Measurements from ENCODE around the gene COL4A2. TPM values are rescaled to one million over a fixed set of nuclear protein-coding genes. Genes with fewer than 3 reads are reported as not detected.

Gene COL4A2
- total RNA-seq, 2 experiments from 2014 or later = not detected

DNA sequence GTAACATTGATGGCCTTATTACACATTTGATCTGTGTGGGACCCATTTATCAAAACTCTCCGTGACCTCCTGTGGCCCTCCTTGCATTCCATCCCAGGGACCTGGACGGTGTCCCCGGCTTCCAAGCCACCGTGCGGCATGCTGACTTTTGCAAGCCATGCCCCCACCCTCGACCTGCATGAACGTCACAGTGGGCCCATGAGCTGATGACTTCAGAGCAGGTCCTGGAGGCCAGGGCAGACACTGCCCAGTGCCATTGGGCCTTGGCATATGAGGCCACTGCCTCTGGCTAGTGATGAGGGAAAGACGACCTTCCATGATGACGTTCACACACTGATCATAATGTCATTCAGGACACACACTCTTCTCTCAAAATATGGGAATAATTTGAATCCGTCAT is 191.7 kb downstream of the COL4A2 start:
- Mint-ChIP-seq H3K27me3 (peaks cover 6% of the 10 kb centered on the region), H3K4me1 (ENCODE audit: low read depth) (no peaks in the 10 kb centered on the region), H3K9me3 (no peaks in the 10 kb centered on the region), H3K27ac (no peak overlapping the region), H3K4me3 (no peak overlapping the region), H3K36me3 (ENCODE audit: low read depth) (no peaks in the 10 kb centered on the region)
- intact Hi-C loops (cut with micrococcal nuclease) = no loop called here
- DNase-seq (no peak), ATAC-seq (no peak)
- TF ChIP-seq, protein P1, sequence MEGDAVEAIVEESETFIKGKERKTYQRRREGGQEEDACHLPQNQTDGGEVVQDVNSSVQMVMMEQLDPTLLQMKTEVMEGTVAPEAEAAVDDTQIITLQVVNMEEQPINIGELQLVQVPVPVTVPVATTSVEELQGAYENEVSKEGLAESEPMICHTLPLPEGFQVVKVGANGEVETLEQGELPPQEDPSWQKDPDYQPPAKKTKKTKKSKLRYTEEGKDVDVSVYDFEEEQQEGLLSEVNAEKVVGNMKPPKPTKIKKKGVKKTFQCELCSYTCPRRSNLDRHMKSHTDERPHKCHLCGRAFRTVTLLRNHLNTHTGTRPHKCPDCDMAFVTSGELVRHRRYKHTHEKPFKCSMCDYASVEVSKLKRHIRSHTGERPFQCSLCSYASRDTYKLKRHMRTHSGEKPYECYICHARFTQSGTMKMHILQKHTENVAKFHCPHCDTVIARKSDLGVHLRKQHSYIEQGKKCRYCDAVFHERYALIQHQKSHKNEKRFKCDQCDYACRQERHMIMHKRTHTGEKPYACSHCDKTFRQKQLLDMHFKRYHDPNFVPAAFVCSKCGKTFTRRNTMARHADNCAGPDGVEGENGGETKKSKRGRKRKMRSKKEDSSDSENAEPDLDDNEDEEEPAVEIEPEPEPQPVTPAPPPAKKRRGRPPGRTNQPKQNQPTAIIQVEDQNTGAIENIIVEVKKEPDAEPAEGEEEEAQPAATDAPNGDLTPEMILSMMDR (IDR thresholded peaks at IDR 0.05) = no peak
- CTCF ChIA-PET = no interaction called here
- POLR2A ChIA-PET = interaction anchor here (1.5 kb wide), 1 partner anchor 14 kb away, joined by 3 read pairs; no protein-coding TSS in a partner anchor

DNA sequence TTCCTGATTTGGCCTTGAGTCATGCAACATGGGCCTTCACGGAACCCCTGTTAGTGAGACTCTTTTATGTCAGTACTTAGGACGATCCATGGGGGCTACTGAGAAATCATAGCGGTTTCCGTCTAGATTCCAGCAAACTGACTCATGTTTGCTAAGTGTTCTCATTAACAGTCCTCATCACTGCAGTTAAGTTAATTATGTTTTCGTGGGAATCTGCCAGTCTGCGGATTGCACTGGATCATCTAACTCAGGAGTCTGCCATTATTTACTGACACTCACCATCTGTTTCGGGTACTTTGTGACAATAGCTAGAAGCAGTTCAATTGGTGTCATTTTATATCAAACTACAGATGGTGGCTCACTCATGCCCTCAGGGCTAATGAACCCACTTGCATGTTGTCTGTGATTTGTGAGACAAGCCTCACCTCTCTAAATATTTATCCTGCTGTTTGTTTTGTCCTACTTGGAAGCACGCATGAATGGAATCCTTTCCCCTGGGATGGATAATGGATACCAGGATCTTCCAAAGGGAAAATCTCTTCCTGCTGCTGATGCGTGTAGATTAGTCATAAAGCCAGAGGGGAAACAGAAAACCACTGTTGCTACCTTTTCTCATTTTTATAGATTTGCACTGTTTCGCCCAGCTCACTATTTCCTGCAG is 192.7 kb downstream of the COL4A2 start:
- TF ChIP-seq, protein P1 (IDR thresholded peaks at IDR 0.05) = no peak
- ChIA-PET CTCF (no interaction called here), POLR2A (no interaction called here)
- ATAC-seq (no peak), DNase-seq (no peak)
- peaks cover 6% of the 10 kb centered on the region for H3K27me3 Mint-ChIP-seq
- H3K36me3 Mint-ChIP-seq (ENCODE audit: low read depth) = no peaks in the 10 kb centered on the region
- H3K27ac Mint-ChIP-seq = no peak overlapping the region
- no peak overlapping the region for H3K4me3 Mint-ChIP-seq
- no peaks in the 10 kb centered on the region for H3K9me3 Mint-ChIP-seq
- no peaks in the 10 kb centered on the region for H3K4me1 Mint-ChIP-seq (ENCODE audit: low read depth)
- intact Hi-C loops (cut with micrococcal nuclease) = no loop called here

DNA sequence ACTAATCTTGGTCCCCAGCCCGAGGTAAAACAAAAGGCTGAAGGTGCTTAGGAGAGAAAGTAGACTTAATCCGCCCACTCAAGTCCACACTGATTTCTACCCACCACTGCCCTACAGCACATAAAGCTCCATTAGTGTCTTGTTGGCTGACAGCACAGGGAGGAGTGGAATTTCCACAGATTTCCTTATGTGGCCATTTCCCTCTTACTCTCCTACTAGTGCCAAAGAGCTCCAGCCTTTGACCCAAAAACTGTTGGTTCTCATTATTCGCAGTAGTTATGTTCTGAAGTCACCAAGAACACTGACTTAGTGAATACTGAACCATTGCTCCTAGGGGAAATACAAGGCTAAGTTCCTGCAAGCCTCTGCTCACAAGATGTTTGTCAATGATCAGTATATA is 193.3 kb downstream of the COL4A2 start:
- ATAC-seq (no peak), DNase-seq (no peak)
- no peak overlapping the region for H3K4me3 Mint-ChIP-seq
- peaks cover 6% of the 10 kb centered on the region for H3K27me3 Mint-ChIP-seq
- CTCF ChIA-PET = no interaction called here
- POLR2A ChIA-PET = interaction anchor here (0.6 kb wide), 1 partner anchor 150 kb away, joined by 3 read pairs; no protein-coding TSS in a partner anchor
- no peaks in the 10 kb centered on the region for H3K4me1 Mint-ChIP-seq (ENCODE audit: low read depth)
- no peaks in the 10 kb centered on the region for H3K9me3 Mint-ChIP-seq
- H3K36me3 Mint-ChIP-seq (ENCODE audit: low read depth) = no peaks in the 10 kb centered on the region
- intact Hi-C loops (cut with micrococcal nuclease) = no loop called here
- H3K27ac Mint-ChIP-seq = no peak overlapping the region
- TF ChIP-seq, protein P1 (IDR thresholded peaks at IDR 0.05) = no peak

DNA sequence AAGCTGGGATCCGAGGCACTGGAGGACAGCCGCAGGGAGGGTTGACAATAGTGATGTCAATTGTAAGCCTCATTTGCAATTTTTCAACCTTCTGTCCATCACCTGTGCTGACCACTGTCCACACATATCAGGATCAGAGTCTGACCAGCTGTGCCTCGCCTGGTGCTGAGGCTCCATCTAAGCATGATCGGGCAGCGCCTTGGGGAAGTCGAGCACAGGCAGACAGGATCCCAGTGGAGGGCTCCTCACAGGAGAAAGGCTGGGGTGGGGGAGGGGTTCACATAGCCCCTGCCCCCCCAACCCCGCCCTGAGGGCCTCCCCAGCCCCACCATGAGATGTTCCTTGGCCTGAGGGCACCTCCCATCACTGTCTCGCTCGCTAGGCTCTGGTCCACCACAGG is 194.1 kb downstream of the COL4A2 start:
- no peak overlapping the region for H3K27ac Mint-ChIP-seq
- peaks cover 6% of the 10 kb centered on the region for H3K27me3 Mint-ChIP-seq
- no peak for DNase-seq
- ChIA-PET POLR2A (no interaction called here), CTCF (no interaction called here)
- no peaks in the 10 kb centered on the region for H3K36me3 Mint-ChIP-seq (ENCODE audit: low read depth)
- no peaks in the 10 kb centered on the region for H3K4me1 Mint-ChIP-seq (ENCODE audit: low read depth)
- H3K9me3 Mint-ChIP-seq = no peaks in the 10 kb centered on the region
- no peak for ATAC-seq
- intact Hi-C loops (cut with micrococcal nuclease) = no loop called here
- TF ChIP-seq, protein P1 (IDR thresholded peaks at IDR 0.05) = no peak
- no peak overlapping the region for H3K4me3 Mint-ChIP-seq

DNA sequence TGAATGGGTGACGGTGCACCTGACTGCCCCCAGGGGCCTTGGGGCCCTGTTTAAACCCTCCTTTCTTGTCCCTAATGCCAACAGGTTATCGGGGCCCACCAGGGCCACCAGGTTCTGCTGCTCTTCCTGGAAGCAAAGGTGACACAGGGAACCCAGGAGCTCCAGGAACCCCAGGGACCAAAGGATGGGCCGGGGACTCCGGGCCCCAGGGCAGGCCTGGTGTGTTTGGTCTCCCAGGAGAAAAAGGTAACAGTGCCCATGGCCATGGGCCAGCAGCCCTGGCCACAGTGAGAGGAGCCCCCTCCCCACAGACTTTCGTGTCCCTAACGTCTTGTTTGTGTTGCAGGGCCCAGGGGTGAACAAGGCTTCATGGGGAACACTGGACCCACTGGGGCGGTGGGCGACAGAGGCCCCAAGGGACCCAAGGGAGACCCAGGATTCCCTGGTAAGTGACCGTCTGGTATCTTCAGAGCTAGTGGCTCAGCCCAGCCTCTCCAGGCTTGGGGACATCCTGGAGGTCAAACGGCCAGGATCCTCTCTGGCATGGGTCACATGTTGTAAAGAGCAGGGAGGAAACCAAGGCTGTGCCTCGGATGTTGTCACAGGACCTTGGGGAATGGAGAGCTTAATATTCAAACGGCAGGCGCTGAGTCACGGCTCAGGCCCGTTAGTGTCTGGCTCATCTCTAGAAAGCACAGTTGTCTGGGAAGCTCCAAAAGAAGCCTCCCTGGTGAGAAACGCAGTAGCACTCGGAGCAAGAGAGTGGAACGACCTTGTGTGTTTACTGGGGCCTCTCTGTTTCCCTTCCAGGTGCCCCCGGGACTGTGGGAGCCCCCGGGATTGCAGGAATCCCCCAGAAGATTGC is 196.2 kb downstream of the COL4A2 start:
- TF ChIP-seq, protein P1 (IDR thresholded peaks at IDR 0.05) = no peak
- ATAC-seq = no peak
- Mint-ChIP-seq H3K36me3 (ENCODE audit: low read depth) (no peaks in the 10 kb centered on the region), H3K4me3 (no peak overlapping the region), H3K4me1 (ENCODE audit: low read depth) (no peaks in the 10 kb centered on the region), H3K27me3 (peaks cover 6% of the 10 kb centered on the region), H3K9me3 (no peaks in the 10 kb centered on the region), H3K27ac (no peak overlapping the region)
- intact Hi-C loops (cut with micrococcal nuclease) = no loop called here
- CTCF ChIA-PET = no interaction called here
- POLR2A ChIA-PET = no interaction called here
- no peak for DNase-seq
